OCI-LY3 (cell line): ENCODE measurements around the gene GUCA2A.

ENCODE experiments used
- H2AFZ ChIP-seq: fragments of 200-600, 300-600 bp; shearing (Covaris generic); 2 replicates; pipeline ENCODE4 v1.6.0; 2014; ENCODE audit warnings: antibody characterized with exemption, low read depth, low read length
- H3K27ac ChIP-seq: fragments of 200-600, 300-600 bp; sonication (generic); 2 replicates; pipeline ENCODE4 v1.5.1; 2014; ENCODE audit warnings: mild to moderate bottlenecking, low read length, moderate library complexity, mixed read lengths
- H3K27me3 ChIP-seq: fragments of 200-600, 300-600 bp; sonication (generic); 2 replicates; pipeline ENCODE4 v1.6.1; 2014; ENCODE audit warnings: low read depth, low read length, mixed read lengths
- H3K36me3 ChIP-seq: fragments of 200-600, 300-600 bp; sonication (generic); replicated peaks from 2 replicates; pipeline ENCODE3; 2014; ENCODE audit warnings: low read depth, low read length, mixed read lengths
- H3K4me1 ChIP-seq: fragments of 300-600, 200-600 bp; sonication (generic); 2 replicates; pipeline ENCODE4 v1.6.1; 2014; ENCODE audit warnings: low read length, mixed read lengths
- H3K4me2 ChIP-seq: fragments of 200-600, 300-600 bp; sonication (generic); 2 replicates; pipeline ENCODE4 v1.6.1; 2014; ENCODE audit warnings: low read length, mixed read lengths
- H3K4me3 ChIP-seq: fragments of 300-600, 200-600 bp; sonication (generic); 2 replicates; pipeline ENCODE4 v1.5.1; 2014; ENCODE audit warnings: antibody characterized with exemption, mild to moderate bottlenecking, low read length, moderate library complexity
- H3K79me2 ChIP-seq: fragments of 300-600, 200-600 bp; shearing (Covaris generic); 2 replicates; pipeline ENCODE4 v1.6.1; 2014; ENCODE audit warnings: mild to moderate bottlenecking, low read length, mixed read lengths
- H3K9ac ChIP-seq: fragments of 300-600, 200-600 bp; shearing (Covaris generic); 2 replicates; pipeline ENCODE4 v1.6.0; 2014; ENCODE audit warnings: mild to moderate bottlenecking, low read length, moderate library complexity
- H3K9me3 ChIP-seq: fragments of 200-600, 300-600 bp; shearing (Covaris generic); 2 replicates; pipeline ENCODE4 v1.6.1; 2014; ENCODE audit warnings: low read length, mixed read lengths; ENCODE audit not compliant: insufficient read depth
- H4K20me1 ChIP-seq: fragments of 200-600, 300-600 bp; sonication (generic); 2 replicates; pipeline ENCODE4 v1.6.1; 2016; ENCODE audit warnings: low read length, mixed read lengths; ENCODE audit not compliant: insufficient read depth
- CTCF ChIP-seq: fragments of 200-600, 300-600 bp; sonication (generic); IDR thresholded peaks from 2 replicates; pipeline ENCODE4 v1.5.1; 2014; ENCODE audit warnings: antibody characterized with exemption, low read length, low read depth
- EZH2phosphoT487 ChIP-seq: fragments of 200-600 bp; shearing (Covaris generic); IDR thresholded peaks from 2 replicates; pipeline ENCODE4 v1.6.1; 2018; ENCODE audit warnings: antibody characterized with exemption, mixed run types, low read depth

The GUCA2A gene

GRCh38 chr1:42189931-42190853 lies 25.6 kb upstream of the GUCA2A start:
- Histone ChIP-seq H3K79me2 (no peaks in the 10 kb centered on the region), H3K27me3 (no peaks in the 10 kb centered on the region), H3K9me3 (no peaks in the 10 kb centered on the region), H4K20me1 (no peaks in the 10 kb centered on the region), H3K36me3 (peaks cover 19% of the 10 kb centered on the region), H3K4me1 (peaks cover 6% of the 10 kb centered on the region; the same call in 1 of the 2 replicates), H2AFZ (no peak overlapping the region), H3K9ac (no peak overlapping the region), H3K4me2 (no peak overlapping the region), H3K4me3 (no peak overlapping the region), H3K27ac (no peak overlapping the region)
- TF ChIP-seq EZH2phosphoT487 (no peak), CTCF (no peak)

GRCh38 chr1:42186152-42186551 lies 21.6 kb upstream of the GUCA2A start:
- Histone ChIP-seq H3K36me3 (peaks cover 16% of the 10 kb centered on the region), H3K4me2 (no peak overlapping the region), H3K79me2 (no peaks in the 10 kb centered on the region), H3K4me1 (no peaks in the 10 kb centered on the region), H3K27ac (no peak overlapping the region), H2AFZ (no peak overlapping the region), H3K9ac (no peak overlapping the region), H3K27me3 (no peaks in the 10 kb centered on the region), H3K4me3 (no peak overlapping the region), H4K20me1 (no peaks in the 10 kb centered on the region), H3K9me3 (no peaks in the 10 kb centered on the region)
- TF ChIP-seq CTCF (no peak), EZH2phosphoT487 (no peak)

GRCh38 chr1:42184616-42185015 lies 20.1 kb upstream of the GUCA2A start:
- Histone ChIP-seq H3K9ac (no peak overlapping the region), H2AFZ (no peak overlapping the region), H3K27me3 (no peaks in the 10 kb centered on the region), H4K20me1 (no peaks in the 10 kb centered on the region), H3K4me3 (no peak overlapping the region), H3K27ac (no peak overlapping the region), H3K9me3 (no peaks in the 10 kb centered on the region), H3K4me1 (no peaks in the 10 kb centered on the region), H3K36me3 (peaks cover 8% of the 10 kb centered on the region), H3K4me2 (no peak overlapping the region), H3K79me2 (no peaks in the 10 kb centered on the region)
- TF ChIP-seq EZH2phosphoT487 (no peak), CTCF (no peak)

- no peak overlapping the region for H3K27ac ChIP-seq
- no peaks in the 10 kb centered on the region for H3K79me2 ChIP-seq
- no peak overlapping the region for H3K4me3 ChIP-seq
- no peaks in the 10 kb centered on the region for H4K20me1 ChIP-seq
- no peak overlapping the region for H3K4me2 ChIP-seq
- H3K27me3 ChIP-seq, result no peaks in the 10 kb centered on the region
- peaks cover 7% of the 10 kb centered on the region for H3K36me3 ChIP-seq
- no peak overlapping the region for H3K9ac ChIP-seq
- TF ChIP-seq EZH2phosphoT487 (no peak), CTCF (no peak)
- no peak overlapping the region for H2AFZ ChIP-seq
- no peaks in the 10 kb centered on the region for H3K4me1 ChIP-seq
- no peaks in the 10 kb centered on the region for H3K9me3 ChIP-seq
Measured at GRCh38 chr1:42183957-42184268, 19.4 kb upstream of the GUCA2A start.
